Suppressor macrophage treated with lipopolysaccharide for 1 hour (primary cell): Measurements from ENCODE around the gene CCDC68.

Source experiments
- DNase-seq, 3 donors: peaks; one replicate each; pipeline ENCODE4 v3.0.0-alpha.2; 2020 to 2022

The CCDC68 gene

GRCh38 chr18:54916507-54916906, 42.8 kb downstream of the CCDC68 start:
- no peak for DNase-seq

- no peak for DNase-seq
Measured at GRCh38 chr18:54914816-54915215, 44.4 kb downstream of the CCDC68 start.

GRCh38 chr18:54911551-54911950, 47.7 kb downstream of the CCDC68 start:
- no peak for DNase-seq

GRCh38 chr18:54910161-54910919, 48.9 kb downstream of the CCDC68 start:
- no peak for DNase-seq

GRCh38 chr18:54909538-54909937, 49.7 kb downstream of the CCDC68 start:
- DNase-seq: no peak

- no peak for DNase-seq
Measured at GRCh38 chr18:54906331-54907185, 52.7 kb downstream of the CCDC68 start.

GRCh38 chr18:54905629-54906028, 53.6 kb downstream of the CCDC68 start:
- DNase-seq: no peak

- DNase-seq: no peak
Measured at GRCh38 chr18:54904581-54904980, 54.7 kb downstream of the CCDC68 start.

- DNase-seq: no peak
Measured at GRCh38 chr18:54900290-54900689, 59.0 kb downstream of the CCDC68 start.

- no peak for DNase-seq
Measured at GRCh38 chr18:54899500-54899899, 59.8 kb downstream of the CCDC68 start.

GRCh38 chr18:54888933-54889332, 70.3 kb downstream of the CCDC68 start:
- no peak for DNase-seq

GRCh38 chr18:54888378-54888777, 70.9 kb downstream of the CCDC68 start:
- no peak for DNase-seq

- DNase-seq: no peak
Measured at GRCh38 chr18:54883816-54884604, 75.3 kb downstream of the CCDC68 start.

- DNase-seq: no peak
Measured at GRCh38 chr18:54882318-54882717, 76.9 kb downstream of the CCDC68 start.

GRCh38 chr18:54881229-54881768, 78.0 kb downstream of the CCDC68 start:
- no peak for DNase-seq

GRCh38 chr18:54880395-54881105, 78.7 kb downstream of the CCDC68 start:
- no peak for DNase-seq

- no peak for DNase-seq
Measured at GRCh38 chr18:54879691-54880090, 79.6 kb downstream of the CCDC68 start.

- DNase-seq: no peak
Measured at GRCh38 chr18:54878659-54879358, 80.5 kb downstream of the CCDC68 start.

GRCh38 chr18:54878159-54878622, 81.1 kb downstream of the CCDC68 start:
- no peak for DNase-seq

GRCh38 chr18:54877076-54877475, 82.2 kb downstream of the CCDC68 start:
- no peak for DNase-seq

- DNase-seq: no peak
Measured at GRCh38 chr18:54875063-54875462, 84.2 kb downstream of the CCDC68 start.

- DNase-seq: no peak
Measured at GRCh38 chr18:54873884-54874255, 85.4 kb downstream of the CCDC68 start.
